ENCODE measurements around the gene OR4D2.
"Not testable (repeated sequence)": the region's sequence is repeated elsewhere in the genome, so short reads cannot be mapped to it uniquely, and the experiment has no call there.

Gene OR4D2

GRCh38 chr17:58166682-58167081, at the start of gene OR4D2:
TSS of gene OR4D2 (plus strand) at chr17:58166982. CDS start at chr17:58169656, 2,674 bp downstream.
- DNase-seq, result no peak

- DNase-seq, result no peak
Observed at GRCh38 chr17:58117382-58117781, 49.4 kb upstream of the OR4D2 start.

DNA sequence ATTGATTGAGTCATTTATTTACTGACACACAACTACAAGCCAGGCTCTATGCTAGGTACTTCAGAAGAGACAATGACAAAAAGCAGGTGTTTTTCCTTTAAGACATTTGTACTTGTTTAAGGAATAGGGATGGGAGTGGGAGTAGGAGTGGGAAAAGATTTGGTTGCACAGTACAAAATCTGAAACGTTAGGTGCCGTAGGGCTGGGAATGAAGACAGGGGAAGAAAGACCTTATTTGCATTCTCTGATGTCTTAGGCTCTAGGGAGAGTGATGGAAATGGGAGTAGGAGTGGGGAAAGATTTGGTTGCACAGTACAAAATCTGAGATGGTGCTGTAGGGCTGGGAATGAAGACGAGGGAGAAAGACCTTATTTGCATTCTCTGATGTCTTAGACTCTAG, 47.3 kb upstream of the OR4D2 start:
- no peak for DNase-seq

DNA sequence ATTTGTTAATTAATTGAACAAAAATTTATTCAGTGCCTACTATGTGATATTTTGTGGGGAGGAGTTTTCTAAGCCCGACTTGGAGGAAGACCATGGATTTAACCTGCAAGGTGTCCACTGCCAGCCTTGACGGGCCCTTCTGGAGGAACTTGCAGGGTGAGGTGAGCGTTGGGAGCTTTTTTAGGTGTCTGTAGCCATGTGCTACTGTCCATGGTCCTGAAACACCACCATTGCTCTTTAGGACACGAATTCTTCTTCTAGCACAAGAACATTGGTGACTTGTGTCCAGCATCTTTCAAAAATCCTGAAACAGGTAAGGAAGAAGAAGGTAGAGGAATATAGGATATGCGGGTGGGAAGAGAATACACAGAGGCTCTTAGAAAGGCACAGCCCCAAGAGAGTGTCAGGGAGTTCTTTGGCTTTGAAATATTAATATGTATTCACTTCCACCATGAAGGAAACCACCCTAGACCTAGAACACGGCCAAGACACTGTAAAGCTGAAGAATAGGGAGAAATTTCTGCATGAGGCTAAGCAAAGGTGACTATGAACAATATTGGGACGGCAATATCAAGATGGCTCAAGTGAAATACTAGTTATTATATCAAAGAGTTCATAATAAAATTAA, 46.5 kb upstream of the OR4D2 start:
- DNase-seq, result no peak

DNA sequence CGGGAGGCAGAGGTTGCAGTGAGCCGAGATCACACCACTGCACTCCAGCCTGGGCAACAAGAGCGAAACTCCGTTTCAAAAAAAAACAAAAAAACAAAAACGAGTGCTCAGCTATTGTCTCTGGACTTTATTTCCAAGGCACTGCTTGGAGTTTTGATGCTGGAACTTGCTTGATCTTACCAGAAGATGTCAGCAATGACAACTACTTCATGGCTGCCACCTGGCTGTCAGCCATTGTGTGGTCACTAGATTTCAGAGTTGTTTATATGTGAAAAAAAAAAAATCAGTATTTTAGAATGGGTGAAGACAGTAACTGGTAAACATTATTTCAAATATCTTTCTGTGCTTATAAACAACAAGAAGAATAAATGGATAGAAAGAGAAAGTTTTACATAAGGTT, 44.9 kb upstream of the OR4D2 start:
- DNase-seq, result peak in 1 of 2 experiments; percentile 58

DNA sequence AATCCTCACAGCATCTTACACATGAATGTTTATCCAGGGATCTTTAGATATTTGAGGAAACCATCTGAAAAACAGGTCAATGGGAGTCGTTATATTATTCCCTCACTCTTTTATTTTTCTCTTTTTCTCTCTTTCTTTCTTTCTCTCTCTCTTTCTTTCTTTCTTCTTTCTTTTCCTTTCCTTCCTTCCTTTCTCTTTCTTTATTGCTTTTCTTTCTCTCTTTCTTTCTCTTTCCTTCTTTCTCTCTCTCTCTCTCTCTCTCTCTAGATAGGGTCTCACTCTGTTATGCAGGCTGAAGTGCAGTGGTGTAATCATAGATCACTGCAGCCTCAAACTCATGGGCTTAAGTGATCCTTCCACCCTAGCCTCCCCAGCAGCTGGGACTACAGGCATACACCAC, 38.9 kb upstream of the OR4D2 start:
- DNase-seq, result no peak

DNA sequence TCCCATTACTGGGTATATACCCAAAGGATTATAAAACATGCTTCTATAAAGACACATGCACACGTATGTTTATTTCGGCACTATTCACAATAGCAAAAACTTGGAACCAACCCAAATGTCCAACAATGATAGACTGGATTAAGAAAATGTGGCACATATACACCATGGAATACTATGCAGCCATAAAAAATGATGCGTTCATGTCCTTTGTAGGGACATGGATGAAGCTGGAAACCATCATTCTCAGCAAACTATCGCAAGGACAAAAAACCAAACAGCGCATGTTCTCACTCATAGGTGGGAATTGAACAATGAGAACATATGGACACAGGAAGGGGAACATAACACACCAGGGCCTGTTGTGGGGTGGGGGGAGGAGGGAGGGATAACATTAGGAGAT, 34.1 kb upstream of the OR4D2 start:
- not testable (repeated sequence) for DNase-seq

DNA sequence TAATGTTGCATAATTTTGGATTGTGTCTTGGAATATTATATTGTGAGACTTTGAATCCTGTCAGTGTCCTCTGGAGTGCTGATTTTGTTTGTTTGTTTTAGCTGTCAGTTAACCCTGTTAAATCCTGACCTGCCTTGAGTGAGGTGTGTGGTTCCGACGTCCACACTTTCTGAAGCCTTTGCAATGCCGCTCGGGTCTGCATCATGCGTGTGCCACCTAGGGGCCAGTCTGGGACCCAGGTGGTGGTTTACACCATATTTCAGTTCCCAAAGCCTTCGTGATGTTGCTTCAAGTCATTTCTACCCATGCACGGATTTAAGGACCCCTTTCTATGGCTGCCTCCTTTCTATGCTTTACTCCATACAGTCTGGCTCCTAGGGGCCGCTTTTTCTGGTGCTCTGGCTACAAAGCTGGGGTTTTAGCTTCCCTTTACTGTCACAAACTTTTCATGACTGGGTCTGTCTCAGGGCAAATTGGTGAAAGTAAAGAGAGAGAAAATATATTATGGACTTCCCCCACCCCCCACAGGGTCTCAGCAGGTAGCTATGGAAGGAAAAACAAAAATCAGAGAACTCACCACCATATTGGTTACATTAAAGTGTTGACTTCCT, 30.0 kb upstream of the OR4D2 start:
- DNase-seq, result no peak

- DNase-seq, result no peak
Observed at GRCh38 chr17:58141505-58141904, 25.3 kb upstream of the OR4D2 start.

DNA sequence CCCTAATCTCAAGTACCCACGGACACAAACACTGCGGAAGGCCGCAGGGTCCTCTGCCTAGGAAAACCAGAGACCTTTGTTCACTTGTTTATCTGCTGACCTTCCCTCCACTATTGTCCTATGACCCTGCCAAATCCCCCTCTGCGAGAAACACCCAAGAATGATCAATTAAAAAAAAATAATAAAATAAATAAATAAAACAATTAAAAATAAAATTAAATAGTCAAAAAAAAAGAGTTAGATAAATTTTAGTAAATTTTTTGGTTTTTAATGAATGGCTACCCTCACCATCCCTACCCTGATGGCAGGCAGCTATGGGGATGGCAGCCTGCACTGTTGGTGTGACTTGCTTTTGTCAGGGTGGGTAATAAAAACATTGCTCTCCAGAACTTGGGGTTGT, 23.4 kb upstream of the OR4D2 start:
- DNase-seq, result not testable (repeated sequence)

- no peak for DNase-seq
Observed at GRCh38 chr17:58144801-58145200, 22.0 kb upstream of the OR4D2 start.

GRCh38 chr17:58147930-58148434, 18.8 kb upstream of the OR4D2 start, which contains the start of gene OR4D1:
TSS of gene OR4D1 (plus strand) at chr17:58148384. CDS start at chr17:58155154, 6,770 bp downstream.
- no peak for DNase-seq

DNA sequence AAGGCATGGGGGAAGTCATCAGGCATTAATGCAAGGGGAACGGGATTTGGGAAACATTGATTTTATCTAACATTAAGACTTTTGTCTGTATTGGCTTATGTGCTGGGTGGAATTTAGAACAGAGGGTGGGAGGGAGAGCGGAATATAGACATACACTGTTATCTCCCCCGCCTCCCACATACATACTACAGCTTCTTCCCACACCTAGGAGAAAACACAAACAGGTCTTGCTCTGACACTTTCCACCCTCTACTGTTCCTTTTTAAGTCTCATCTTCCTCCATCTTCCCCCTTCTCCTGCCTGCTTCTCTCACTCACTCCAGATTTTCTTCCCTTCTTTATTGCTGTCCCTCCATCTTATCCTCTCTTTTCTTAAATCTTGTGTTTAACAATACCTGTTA, 18.2 kb upstream of the OR4D2 start:
- DNase-seq, result no peak

DNA sequence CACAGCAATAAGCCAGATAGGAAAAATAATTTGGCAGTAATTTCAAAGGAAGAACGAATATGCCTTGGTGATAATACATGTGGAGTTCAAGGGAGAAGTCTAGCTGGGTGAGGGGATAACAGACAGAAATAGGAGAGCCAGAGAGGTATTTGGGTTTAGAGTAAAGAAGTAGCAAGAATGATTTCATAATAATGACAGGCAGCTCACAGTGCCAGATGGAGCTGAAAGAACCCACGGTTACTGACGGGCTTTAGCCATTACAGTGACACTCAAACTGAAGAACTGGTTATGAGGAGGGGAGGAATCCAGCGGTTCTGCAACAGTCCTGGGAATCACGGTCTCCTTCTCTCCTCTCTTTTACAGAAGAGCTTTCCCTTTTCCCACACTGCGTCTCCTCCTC, 16.4 kb upstream of the OR4D2 start:
- DNase-seq, result no peak

DNA sequence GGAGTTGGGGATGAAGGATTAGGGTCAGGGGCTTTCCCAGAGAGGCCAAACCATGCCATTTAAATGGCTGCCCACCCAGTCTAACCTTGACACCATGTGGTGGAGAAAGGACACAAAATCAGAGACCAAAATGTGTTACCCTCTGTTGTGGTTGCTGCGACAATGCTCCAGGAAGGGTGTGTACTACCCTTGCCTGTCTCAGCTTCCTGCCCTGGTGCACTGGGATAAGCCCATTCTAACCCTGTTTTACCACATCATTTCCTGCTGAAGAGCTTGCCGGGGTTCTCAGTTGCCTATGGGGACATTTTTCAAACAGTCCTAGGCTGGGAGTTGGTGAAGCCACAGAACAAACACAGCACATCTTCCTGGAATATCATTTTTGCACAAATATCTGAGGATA, 13.7 kb upstream of the OR4D2 start:
- no peak for DNase-seq

DNA sequence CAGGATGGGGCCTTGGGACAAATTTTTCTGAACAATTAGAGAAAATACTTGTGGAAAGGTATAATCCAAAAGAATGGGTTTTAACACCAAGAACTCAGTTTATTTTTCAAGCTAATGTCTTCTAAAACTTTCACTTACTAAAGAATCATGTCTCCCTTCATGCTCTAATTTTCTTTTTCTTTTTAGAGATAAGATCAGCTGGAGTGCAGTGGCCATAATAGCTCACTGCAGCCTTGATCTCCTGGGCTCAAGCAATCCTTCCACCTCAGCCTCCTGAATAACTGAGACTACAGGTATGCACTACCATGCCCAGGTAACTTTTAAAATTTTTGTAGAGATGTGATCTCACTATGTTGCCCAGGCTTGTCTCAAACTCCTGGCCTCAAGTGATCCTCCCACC, 13.1 kb upstream of the OR4D2 start:
- DNase-seq, result no peak

DNA sequence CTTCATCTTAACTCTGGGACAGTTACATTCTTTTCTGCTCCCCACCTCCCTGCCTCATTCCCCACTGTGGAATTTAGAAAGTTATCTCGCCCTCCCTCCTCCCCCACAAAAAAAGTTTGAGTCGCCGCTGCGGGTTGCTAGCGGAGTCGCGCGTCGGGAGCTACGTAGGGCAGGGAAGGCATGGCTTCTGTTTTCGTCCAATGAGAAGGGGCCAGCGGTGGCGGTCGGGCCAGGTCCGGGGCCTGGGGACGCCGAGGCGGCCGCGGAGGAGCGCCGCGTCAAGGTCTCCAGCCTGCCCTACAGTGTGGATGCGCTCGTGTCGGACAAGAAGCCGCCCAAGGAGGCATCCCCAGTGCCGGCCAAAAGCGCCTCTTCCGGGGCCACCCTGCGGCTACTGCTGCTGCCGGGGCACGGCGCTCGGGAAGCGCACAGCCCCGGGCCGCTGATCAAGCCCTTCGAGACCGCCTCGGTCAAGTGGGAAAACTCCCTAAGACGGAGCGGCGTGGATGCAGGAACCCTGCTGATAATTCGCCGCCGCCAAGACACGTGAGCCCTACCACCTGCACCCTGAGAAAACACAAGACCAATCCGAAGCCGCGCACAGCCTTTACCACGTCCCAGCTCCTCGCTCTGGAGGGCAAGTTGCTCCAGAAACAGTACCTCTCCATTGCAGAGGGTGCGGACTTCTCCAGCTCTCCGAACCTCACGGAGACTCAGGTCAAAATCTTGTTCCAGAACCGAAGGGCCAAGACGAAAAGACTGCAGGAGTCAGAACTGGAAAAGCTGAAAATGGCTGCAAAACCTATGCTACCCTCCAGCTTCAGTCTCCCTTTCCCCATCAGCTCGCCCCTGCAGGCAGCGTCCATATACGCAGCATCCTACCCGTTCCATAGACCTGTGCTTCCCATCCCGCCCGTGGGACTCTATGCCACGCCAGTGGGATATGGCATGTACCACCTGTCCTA, 9.7 kb upstream of the OR4D2 start:
- no peak for DNase-seq

DNA sequence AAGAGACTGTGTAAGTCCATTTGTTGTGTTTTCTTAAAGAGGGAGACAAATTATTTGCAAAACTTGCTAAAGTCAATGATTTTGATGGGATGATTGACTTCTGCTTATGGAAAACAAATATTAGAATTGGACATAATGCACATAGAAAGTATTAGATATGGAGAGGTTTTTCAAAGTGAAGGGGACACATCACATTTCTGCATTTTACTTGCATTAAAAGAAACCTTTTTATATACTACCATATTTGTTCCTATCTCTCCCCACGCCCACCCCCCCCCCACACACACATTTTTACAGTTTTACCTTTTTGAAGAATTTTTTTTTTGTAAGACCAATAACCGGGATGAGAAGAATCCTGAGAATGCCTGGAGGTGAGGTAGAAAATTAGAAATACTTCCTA, 8.6 kb upstream of the OR4D2 start:
- no peak for DNase-seq

DNA sequence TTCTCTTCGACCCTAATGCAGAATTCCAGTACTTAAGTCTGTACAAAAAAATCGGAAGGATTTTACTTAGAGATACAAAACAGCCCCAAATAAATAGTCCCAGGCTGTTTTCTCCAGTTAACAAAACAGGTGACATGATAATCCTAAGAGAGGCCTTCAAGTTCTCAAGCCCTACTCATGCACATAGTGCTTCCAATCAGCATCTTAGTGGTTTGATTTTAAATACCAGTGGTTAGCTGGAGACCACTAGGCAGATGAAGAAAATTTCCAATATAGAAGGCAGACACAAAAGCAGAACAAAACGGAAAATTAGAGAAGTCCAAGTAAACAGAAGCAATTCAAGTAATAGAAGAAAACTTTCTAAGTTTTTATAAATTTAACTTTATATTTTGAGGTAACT, 5.2 kb upstream of the OR4D2 start:
- DNase-seq, result no peak

DNA sequence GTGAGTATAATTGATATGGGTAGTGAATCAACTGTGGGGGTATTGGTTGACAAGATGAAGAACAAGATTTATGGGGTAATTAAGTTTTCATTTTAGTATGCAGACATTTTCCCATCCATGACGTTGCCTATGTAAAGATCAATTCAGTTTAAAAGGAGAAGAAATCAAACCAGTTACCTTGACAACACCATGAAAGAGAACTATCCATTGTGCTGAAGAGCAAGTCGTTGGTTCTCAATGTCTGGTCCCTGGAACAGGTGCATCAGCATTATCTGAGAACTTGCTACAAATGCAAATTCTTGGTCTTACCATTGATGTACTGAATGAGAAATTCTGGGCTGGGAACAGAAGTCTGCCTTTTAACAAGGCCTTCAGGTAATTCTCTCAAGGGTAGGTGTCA, 801 bp upstream of the OR4D2 start:
- no peak for DNase-seq

DNA sequence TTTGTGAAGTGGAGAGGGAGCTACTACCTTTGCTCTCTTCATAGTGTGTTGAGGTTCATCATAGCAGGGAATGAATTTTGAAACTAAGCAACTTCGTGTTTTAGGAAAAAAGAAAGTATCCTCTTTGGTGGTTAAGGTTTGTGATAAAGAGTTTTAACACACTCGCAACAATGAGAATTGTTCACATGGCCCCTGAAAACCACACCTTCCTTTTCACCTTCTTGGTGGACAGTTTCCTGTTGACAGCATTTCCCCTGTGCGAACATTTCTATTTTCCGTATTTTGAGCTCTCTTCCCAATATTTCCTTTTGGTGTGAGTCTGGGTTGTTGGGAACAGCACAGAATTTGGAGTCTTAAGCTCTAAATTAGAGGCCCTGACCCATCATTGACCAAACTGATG, 3.8 kb downstream of the OR4D2 start:
- DNase-seq, result no peak

GRCh38 chr17:58172369-58173071, 5.7 kb downstream of the OR4D2 start:
- peak in 1 of 2 experiments; percentile 43 for DNase-seq

DNA sequence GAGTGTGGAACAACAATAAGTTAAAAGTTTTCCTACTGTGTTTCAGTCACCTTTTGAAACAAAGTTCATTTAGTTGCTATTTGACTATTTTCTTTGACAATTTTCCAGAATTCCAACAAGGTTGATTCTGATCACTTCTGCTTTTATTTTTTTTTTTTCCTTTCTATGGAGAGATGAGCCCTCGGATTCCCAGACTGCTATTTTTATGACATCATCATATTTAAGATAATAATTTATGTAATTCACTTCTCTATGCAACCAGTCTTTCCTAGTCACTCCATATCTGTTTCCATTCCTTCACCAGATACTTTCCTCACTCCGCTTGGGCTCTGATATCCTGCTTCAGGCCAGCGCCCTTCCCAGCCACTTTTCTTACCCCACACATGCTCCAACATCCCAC, 8.1 kb downstream of the OR4D2 start:
- DNase-seq, result no peak

All from SW 1271 (cell line).